NCI-H510A (cell line): ENCODE measurements around the gene KCNF1.

Source experiments
- DNase-seq: peaks from one replicate; lab custom pipeline; 2025; lab: John Stamatoyannopoulos, UW

Gene KCNF1

DNA sequence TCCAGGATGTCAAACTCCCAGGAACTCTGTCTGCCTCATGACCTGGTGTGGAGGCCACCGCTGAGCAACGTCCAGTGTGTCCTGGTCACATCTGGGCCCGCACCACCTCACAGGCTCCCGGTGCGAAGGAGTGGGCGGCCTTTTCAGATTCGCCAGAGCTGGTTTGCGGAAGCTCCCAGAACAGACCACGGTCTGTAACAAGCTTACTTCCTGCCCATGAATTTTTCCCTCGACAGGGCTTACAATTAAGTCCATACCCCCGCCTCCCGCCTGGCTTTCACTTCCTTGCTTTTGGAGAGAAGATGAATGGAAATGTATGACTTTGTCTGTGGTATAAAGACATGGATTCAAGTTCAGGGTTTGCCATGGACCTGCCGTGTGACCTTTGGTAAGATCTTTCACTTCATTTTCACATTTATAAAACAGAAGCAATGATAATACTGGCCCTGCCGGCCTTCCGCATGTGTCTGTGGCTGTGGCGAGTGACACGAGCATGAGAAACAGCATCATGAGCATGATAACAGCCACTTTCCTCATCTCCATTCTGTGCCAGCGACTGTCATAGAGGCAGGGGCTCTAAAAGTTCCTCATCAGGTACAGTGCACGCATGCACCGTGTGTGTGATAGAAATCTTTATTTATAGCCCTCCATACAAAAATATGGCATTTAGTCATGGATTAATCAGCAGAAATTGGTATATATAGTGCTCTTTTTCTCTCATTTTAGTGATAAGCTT is 31.0 kb upstream of the KCNF1 start:
- DNase-seq = no peak

DNA sequence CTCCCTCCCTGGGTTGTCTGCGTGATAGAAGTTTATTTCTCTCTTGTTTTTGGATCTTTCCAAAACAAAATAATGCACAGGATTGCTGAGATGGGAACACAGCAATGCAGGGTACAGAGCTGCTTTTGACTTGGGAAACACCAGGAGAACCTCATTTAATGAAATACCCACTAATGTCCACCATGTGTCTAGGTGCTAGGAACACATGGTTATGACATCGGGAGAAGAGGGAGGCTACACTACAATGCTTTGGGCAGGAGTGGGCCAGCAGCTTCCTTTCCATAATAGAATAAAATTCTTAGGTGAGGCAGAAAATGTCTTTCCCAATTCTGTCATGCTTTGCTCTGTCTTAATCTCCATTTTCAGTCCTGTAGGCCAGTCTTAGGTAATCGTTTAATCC is 29.2 kb upstream of the KCNF1 start:
- no peak for DNase-seq

DNA sequence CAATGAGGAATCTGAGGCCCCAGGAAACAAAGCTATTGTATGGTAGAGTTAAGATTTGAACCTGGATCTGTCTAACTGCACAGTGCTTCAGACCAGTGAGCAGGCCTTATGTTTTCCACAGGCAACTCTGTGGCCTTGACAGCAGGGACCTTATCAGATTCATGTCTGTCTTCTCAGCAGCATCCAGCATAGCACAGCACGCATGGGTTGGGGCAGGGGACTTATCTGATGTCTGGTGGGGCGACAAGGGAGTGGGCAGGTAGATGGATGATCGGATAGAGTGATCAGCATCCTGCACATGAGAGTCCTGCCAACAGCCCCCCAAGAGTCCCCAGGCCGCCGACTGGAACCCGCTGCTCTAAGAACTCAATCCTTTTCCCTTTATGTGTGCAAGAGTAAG is 28.7 kb upstream of the KCNF1 start:
- no peak for DNase-seq

DNA sequence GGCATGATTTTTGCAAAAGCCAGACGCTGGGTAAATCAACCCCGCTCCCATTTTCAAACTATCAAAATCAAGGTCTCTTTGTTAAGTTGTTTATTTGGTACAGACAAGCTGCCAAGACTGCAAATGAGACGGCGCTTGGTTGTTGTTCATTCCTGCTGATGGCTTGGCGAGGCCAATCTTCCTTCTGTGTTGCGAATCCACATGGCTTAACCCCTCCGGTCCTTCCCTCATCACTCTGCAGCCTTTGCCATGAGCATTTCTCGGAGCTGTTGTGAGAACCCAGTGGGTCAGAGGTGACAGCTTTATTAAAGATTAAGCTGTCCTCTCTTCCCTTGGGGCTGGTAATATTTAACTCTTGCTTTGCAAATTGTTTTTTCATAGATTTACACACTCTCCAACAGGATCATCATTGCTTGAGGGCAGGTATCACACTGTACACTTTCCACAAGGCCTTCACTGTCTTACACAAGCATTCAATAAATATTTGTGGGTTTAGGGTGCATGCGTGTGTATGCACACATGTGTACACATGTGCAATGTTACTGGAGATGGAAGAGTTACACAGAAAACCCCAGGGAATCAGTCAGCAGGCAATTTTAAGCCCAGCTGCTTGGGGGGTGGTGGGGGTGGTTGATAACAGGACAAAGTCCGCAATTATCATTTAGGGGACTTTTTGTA is 27.8 kb upstream of the KCNF1 start:
- DNase-seq = no peak

DNA sequence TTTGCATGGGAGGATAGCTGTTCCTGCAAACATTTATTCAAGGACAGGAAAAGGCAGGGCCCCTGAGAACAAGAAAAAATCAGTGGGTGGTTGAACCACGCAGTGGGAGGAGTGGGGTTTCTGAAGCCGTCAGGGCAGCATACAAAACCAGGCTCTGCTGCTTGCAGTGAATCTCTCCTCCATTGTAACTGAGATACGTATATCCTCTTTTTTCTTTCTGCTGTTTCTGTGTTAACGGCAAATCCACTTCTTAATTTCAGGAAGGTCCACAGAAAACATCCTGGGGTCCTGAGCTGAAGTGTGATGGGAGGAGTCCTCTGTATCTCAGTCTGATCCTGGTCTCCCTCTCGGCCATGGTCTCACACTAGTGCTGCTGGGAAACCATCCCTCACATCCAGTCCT is 27.2 kb upstream of the KCNF1 start:
- DNase-seq = no peak

DNA sequence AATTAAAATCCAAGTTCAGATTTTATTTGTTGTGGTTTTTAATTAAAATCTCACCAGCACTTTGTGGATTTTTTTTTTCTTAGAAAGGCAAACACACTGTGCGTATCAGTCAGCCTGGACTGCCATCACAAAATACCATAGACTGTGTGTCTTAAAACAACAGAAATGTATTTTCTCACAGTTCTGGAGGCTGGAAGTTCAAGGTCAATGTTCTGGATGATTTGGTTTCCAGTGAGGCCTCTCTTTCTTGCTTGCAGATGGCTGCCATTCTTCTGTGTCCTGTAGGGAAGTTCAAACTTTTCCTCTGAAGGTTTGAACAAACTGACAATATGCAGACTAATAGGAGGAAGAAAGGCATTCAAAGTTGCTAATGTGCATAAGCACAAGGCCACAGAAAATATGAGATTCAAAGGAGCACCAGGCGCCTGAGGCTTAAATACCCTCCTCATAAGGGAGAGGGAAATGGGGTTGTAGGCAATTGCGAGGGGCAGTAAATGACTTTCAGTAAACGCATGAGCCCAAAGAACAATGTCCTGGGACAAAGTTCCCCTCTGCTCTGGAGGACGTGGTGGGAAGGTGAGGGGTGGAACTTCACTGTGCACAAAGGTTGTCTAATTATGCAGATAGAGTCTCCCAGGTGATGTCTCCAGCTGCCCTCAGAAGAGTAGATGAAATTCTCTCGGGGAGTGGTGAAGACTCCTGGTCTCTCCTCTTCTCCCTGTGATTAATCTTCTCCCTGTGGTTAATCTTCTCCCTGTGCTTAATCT is 26.5 kb upstream of the KCNF1 start:
- DNase-seq = no peak

DNA sequence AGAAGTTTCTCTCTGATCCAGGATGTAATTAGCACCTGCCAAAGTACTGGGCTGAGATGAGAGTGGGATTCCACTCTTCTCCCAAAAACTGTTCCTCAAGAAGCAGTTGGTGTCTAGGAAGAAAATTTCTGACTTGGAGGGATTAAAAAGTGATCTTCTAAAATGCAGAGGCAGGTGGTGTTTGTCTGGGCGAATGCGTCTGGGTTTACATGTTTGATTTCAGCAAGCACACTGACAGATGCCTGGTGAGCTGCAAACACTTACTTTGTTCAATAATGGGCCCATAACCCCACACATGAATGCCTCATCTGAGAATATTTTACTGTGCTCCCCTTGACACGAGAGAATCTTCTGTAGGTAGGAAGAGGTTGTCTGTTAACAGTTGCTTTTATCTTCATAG is 24.3 kb upstream of the KCNF1 start:
- DNase-seq = no peak

DNA sequence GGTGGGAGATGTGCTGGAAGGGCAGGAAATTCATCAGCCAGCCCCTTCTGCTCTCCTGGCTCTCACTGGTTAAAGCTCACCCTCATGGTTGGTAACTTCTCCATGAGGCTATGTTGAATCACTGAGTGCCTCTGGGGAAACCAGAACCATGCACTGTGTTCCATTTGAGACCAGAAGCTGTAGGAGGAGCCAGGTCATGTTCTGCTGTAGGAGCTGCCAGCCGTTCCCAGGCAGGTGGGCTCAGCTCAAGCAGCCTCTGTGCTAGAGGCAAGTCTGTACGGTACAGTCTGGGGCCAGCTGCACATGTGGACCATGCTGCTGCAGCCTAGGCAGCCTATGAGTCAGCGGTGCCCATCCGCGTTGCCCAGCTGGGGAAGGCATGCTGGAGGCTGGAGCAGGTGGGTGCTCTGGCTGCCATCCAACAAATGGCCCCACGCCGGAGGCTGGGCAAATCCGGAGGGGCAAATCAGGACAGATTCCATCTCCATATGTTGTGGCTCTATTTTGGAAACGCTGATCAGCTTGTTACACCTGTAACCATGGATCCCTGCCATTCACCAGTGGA is 22.0 kb upstream of the KCNF1 start:
- DNase-seq = peak; percentile 30

DNA sequence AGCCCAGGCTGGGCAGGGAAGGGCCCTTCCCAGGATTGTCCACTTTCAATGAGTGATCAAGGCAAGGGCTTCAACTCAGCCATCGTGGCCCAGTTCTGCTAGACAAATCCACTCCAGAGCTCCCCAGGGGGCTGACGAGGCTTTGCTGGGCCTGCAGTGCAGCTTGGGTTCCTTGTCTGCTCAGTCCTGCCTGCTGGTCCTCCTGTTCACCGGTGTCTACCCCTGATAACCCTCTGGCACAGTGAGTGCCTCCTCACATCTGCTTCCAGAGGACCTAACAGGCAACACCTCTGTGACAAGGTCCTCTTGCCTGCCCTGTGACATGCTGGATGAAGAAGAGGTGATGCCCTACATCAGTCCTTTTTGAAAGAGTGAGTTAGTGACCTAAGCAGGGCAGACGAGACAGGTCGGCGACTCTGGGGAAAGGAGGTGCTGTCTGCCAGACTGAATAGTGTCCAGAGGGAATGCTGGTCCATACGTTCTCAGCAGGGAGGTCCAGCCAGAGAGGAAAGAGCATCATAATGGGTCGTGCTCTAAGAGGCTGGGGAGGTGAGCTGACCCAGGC is 20.9 kb upstream of the KCNF1 start:
- DNase-seq = no peak

DNA sequence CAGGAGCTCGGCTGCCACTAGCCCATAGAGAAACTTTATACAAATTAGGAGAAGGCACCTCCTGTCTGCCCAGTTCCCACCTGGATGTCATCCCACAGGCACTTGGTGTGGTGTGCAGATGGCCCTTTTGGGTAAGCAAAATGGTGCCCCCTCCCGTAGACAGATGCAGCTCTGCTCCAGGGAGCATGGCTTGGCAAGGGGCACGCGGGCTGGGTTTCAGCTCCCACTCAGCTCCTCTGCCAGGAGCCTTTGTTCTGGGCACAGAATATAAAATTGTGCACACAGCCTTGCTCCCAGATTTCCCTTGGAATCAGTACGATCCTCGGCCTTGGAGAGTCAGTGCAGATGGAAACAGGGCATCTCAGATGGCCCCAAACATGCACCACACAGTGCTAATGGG is 20.3 kb upstream of the KCNF1 start:
- DNase-seq = no peak

DNA sequence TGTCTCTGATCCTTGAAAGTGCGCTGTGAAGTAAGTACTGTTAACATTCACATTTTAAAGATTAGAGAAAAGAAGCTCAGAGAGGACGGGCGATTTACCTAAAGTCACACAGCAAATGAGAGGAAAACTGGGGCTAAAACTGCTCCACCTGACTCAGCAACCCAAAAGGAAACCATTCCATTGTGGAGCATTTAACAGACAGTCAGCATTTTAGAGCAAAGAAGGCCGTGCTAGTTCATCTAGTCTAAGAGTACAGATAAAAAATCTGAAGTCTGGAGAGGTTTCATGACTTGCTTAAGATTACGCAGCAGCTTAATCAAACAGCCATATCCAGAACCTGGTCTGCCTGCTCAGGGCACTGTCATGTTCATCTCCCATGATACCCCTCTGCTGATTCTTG is 19.9 kb upstream of the KCNF1 start:
- DNase-seq = no peak

DNA sequence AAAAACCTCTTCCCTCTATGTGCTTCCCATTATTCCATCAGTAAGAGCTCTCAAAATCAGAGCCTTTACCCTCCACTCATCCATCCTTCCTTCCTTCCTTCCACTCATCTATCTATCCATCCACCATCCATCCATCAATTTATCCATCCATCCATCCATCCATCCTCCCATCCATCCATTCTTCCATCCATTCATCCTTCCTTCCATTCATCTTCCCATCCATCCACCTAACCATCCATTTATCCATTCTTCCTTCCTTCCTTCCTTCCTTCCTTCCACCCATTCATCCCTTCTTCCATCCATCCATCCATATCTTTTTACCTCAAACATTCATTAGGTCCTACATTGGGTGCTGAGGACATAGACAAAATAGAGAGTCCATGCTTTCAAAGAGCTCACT is 19.4 kb upstream of the KCNF1 start:
- DNase-seq = no peak

DNA sequence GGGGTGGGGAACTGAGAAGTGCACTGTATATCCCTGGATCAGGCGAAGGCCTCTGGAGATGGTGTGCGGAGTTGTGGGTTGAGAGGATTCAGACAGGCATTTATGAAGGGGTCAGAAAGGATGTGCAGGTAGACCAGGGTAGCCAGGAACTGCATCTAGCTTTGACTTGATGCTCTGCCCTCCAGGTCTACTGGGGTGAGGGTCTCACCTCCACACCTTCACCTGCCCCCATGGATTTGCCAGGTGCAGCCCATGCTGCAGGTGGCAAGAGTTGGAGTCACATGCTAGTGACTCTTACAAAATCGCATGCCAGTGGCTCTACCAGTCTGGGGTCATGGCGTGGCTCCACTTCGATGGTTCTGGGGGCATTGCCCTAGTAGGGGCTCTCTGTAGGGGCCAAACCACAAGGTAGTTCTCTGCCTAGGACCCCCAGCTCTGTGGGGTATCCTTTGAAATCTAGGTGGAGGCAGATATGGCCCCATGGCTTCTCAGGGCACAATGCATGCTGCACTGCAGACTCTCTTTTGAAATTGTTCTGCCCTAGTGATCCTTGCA is 18.9 kb upstream of the KCNF1 start:
- no peak for DNase-seq

DNA sequence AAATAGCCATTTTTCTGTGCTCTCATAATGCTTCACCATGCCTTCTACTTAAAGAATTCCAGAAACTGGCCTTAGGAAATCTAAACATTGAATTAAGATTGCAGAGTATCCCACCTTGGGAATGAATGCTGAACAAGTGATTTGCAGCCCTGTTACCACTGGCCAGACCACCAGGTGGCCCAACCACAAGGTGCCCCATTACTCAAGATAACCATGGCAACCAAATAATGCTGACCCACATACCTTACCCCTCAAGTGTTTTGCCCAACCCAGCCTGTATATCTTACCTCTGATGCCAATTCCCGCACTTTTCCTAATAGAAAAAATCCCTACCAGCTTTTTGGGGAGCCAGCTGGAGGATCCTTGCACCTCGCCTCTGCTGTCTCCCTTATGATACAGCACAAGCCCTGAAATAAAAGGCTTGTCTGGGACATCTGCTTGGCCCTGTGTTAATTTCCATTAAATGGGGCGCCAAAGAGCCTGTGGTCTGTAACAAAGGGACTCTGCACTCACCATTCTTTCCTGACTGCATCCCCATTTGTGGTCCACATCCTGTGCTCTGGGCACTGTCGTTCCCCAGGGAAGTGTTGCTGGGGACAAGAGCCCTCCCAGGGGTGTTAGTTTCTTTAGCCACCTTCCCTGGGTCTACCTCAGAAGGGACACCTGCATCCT is 17.3 kb upstream of the KCNF1 start:
- no peak for DNase-seq

DNA sequence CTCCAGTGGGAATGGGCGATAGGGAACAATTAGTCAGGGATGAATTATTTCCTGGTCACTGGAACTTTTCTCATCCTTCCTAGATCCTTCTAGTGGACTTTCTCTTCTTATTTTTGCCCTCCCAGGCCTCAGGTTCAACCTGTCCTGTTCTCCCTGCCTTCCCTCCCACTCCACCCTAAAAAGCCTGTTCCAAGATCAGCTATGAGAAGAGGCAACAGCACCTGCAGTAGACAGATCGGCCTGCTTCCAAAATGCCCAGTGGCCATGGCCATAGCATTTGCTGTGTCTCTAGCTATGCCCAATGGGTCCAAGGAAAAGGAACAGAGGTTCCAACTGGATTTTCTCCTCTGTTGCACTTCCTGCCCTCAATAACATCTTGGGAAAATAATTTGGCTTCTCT is 16.5 kb upstream of the KCNF1 start:
- DNase-seq = no peak

DNA sequence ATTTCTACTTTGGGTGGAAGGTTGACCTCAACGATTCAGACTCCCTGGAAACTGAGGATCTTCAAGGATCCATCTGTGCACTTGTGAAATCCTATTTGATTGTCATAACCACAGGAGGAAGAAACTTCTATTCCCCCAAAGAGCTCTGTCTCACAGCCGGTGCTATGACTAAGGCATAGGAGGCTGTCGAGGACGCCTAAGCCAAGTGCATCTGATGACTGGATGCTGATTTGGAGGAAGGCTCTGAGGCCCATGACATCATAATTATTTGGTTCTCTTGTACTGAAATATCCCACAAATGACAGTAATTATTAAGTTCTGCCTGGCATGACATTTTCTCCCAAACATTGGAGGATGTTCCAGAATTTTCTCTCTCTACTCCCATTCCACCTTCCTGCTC is 13.8 kb upstream of the KCNF1 start:
- no peak for DNase-seq

DNA sequence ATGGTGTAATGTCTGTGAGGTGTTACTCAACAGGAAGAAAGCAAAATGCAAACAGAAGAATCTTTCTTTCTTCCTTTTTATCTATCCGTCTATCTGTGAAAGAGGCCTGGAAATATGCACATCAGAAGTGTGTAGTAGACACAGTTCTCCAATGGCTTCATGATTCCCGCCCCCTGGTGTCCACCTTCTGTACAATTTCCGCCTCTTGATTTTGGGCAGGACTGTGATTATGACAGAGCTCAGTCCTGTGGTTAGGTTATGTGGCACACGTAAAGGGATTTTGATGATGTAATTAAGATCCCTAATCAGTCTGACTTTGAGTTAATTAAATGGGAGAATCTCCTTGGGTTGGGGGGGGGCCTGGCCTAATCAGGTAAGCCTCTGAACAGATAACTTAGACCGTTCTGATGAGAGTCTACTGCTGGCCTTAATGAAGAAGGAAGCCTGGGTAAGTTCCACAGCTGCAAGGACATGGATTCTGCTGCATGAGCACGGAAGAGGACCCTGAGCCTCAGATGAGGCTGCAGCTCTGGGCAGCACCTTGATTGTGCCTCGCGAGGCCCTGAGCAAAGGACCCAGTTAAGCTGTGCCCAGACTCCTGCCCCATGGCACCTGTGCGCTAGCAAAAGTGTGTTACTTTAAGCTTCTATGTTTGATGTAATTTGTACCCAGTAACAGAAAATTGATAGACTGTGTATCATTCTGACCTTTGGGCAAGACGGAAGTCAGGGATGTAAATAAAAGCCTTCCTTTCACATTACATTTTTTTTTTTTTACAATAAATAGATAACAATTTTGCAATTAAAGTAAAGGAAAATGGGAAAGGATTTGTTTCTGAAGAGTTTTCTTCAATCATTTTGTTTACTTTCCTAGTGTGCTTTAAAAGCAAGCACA is 11.3 kb upstream of the KCNF1 start:
- no peak for DNase-seq

DNA sequence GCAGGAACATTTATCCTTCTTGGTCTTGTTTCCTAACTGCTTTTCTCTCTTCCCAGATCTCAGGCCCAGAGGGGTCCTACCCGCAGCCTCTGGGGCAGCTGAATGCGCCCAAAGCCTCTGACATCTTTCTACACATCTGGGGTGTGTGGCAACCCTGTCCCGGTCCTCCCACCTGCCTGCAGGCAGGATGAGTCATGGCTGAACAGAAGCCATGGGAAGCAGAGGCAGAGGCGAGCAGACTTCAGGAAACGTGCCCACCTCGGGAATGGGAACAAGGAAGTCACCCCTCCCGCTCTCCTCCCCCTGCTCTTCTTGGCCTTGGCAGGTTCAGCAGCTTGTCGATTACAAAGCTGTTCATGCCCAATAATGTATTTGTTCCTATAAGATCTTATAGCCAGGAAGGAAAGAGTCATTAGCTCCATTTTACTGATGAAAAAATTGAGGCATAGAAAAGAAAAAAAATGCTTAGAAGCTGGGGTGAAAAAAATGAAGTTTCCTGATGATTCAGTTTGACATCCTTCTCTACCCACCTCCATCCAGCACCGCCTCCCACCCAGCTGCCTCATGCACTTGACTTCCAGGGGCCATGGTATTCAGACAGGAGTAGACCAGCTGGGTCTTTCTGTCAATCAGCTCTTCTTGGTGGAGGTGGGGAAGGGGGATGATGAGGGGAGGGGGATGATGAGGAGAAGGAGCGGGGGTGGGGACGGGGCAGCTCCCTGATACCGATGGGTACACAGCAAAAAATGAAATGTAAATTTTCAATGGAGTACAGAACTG is 10.4 kb upstream of the KCNF1 start:
- DNase-seq = peak; percentile 34

DNA sequence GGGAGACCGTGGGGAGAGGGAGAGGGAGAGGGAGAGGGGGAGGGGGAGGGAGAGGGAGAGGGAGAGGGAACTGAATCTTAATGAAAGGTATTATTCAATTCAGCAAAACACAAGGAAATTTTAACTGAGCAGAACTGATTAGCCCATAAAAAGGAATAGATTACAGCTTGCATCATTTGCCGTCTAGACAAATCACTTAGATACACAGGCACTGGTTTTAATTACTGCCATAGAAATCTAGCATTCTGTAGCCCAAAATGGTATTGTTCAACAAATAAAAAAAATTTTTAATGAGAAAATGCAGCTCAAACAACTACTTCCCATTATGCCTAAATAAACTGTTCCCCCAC is 7.9 kb upstream of the KCNF1 start:
- DNase-seq = no peak

DNA sequence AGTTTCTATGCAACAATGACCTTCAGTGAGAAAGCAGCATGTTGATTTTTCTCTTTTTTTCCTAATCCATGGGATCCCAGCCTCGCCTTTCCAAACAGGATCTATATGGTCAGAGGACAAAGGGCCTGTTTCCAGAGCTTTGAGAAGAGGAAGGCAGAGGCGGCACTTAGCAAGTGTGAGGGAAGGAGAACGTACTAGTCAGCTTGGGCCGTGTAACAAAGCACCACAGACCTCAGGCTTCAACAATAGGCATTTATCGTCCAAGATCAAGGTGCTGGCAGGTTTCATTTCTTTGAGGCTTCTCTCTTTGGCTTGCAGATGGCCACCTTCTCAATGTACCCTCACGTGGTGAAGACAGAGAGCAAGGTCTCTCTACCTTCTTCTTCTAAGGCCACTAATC is 7.3 kb upstream of the KCNF1 start:
- DNase-seq = no peak
